GM12878 (cell line): ENCODE results near the gene ATP6V1C2. TPM values are rescaled to one million over a fixed set of nuclear protein-coding genes. Genes with fewer than 3 reads are reported as not detected.

Source experiments
- ATAC-seq: fragments of 200-7000 bp; cut with Tn5 transposase; 3 replicates; pipeline ENCODE4 v1.9.1; 2020; ENCODE audit warnings: mild to moderate bottlenecking, moderate library complexity
- BruUV-seq: library from RNA; stranded (reverse); fragments of 400-500 nt; replicated peaks from 2 replicates; lab custom pipeline; 2021; lab: Mats Ljungman, UMichigan
- CTCF ChIA-PET: fragments of 300-600 bp; sonication (Branson Sonifier 250); formaldehyde crosslinking; extraction: SDS; loops from one replicate; lab custom pipeline; 2021; ENCODE audit warnings: inconsistent platforms; lab: Yijun Ruan, JAX
- POLR2A ChIA-PET: fragments of 350-600 bp; formaldehyde crosslinking; extraction: SDS; loops from one replicate; lab custom pipeline; 2021; ENCODE audit warnings: inconsistent platforms; lab: Charles Lee
- RAD21 ChIA-PET: fragments of 300-600 bp; sonication (Branson Sonifier 250); formaldehyde crosslinking; loops from one replicate; lab custom pipeline; 2023; ENCODE audit warnings: antibody characterized with exemption; ENCODE audit not compliant: unreplicated experiment; lab: Charles Lee
- SMC1A ChIA-PET: fragments of 300-600 bp; sonication (Branson Sonifier 250); formaldehyde crosslinking; loops from one replicate; lab custom pipeline; 2023; ENCODE audit not compliant: unreplicated experiment, uncharacterized antibody; lab: Charles Lee
- DNase-seq: peaks from one replicate; pipeline ENCODE4 v3.0.0-alpha.2; 2011; ENCODE audit warnings: low read depth, low spot score
- FAIRE-seq: peaks from 3 replicates; lab custom pipeline; 2011; peaks lifted over from hg19 to GRCh38; lab: Jason Lieb, UNC
- H2AFZ ChIP-seq: 2 replicates; pipeline ENCODE4 v1.6.0; 2011; ENCODE audit warnings: low read depth, low read length, control low read depth; ENCODE audit not compliant: control insufficient read depth
- H3K27ac ChIP-seq: 2 replicates; pipeline ENCODE4 v1.5.1; 2011; ENCODE audit warnings: control low read depth; ENCODE audit not compliant: control insufficient read depth, insufficient read depth
- H3K27me3 ChIP-seq, 2 experiments: replicated peaks in 1 of 2; 2 replicates each; pipeline versions ENCODE4 v1.6.0 to v1.6.1; 2011; ENCODE audit warnings: low read length in 1 of 2; ENCODE audit not compliant: control insufficient read depth in 2 of 2, insufficient read depth in 2 of 2
- H3K36me3 ChIP-seq, 2 experiments: 2 replicates each; pipeline ENCODE4 v1.5.1; 2011; ENCODE audit warnings: low read length in 1 of 2; ENCODE audit not compliant: control insufficient read depth in 2 of 2, insufficient read depth in 2 of 2
- H3K4me1 ChIP-seq: 2 replicates; pipeline ENCODE4 v1.6.1; 2011; ENCODE audit warnings: mild to moderate bottlenecking, low read length, moderate library complexity, mixed read lengths; ENCODE audit not compliant: control insufficient read depth, insufficient read depth
- H3K4me2 ChIP-seq: 2 replicates; pipeline ENCODE4 v1.6.0; 2011; ENCODE audit warnings: control low read depth; ENCODE audit not compliant: control insufficient read depth, insufficient read depth
- H3K4me3 ChIP-seq: fragments of 200-600 bp; sonication (generic); 2 replicates; pipeline ENCODE4 v1.5.1; 2016
- H3K79me2 ChIP-seq: 2 replicates; pipeline ENCODE4 v1.6.0; 2011; ENCODE audit warnings: low read length; ENCODE audit not compliant: control insufficient read depth, insufficient read depth
- H3K9ac ChIP-seq: 2 replicates; pipeline ENCODE4 v1.8.0; 2011; ENCODE audit warnings: low read length, control low read depth, mixed read lengths; ENCODE audit not compliant: control insufficient read depth, insufficient read depth
- H3K9me3 ChIP-seq: replicated peaks from 3 replicates; pipeline ENCODE4 v1.5.1; 2011; ENCODE audit warnings: mild to moderate bottlenecking, low read length; ENCODE audit not compliant: control insufficient read depth, insufficient read depth
- H4K20me1 ChIP-seq: 2 replicates; pipeline ENCODE4 v1.6.0; 2011; ENCODE audit not compliant: control insufficient read depth, insufficient read depth
- CBX5 ChIP-seq: sonication (generic); IDR thresholded peaks from 2 replicates; pipeline ENCODE4 v1.6.1; 2016; ENCODE audit warnings: low read depth, moderate library complexity, mild to moderate bottlenecking, inconsistent platforms
- CUX1 ChIP-seq: IDR thresholded peaks from 2 replicates; pipeline ENCODE4 v1.6.1; 2012; ENCODE audit warnings: improper control_type of control experiment, low read depth, low read length; ENCODE audit not compliant: insufficient replicate concordance
- EED ChIP-seq: sonication (generic); IDR thresholded peaks from 2 replicates; pipeline ENCODE4 v1.6.1; 2016; ENCODE audit warnings: antibody characterized with exemption, low read depth
- GABPA ChIP-seq: IDR thresholded peaks from 2 replicates; pipeline ENCODE4 v1.6.1; 2014; ENCODE audit warnings: antibody characterized with exemption, low read depth, mild to moderate bottlenecking, inconsistent platforms
- HCFC1 ChIP-seq: fragments of 150-350 bp; IDR thresholded peaks from 2 replicates; pipeline ENCODE4 v1.6.1; 2014; ENCODE audit warnings: low read length
- HDGF ChIP-seq: fragments of 450-650 bp; IDR thresholded peaks from 2 replicates; pipeline ENCODE4 v1.6.1; 2016; ENCODE audit warnings: antibody characterized with exemption
- IRF4 ChIP-seq: IDR thresholded peaks from 2 replicates; pipeline ENCODE4 v1.6.1; 2011; ENCODE audit warnings: low read depth, low read length
- JUND ChIP-seq: IDR thresholded peaks from 2 replicates; pipeline ENCODE4 v1.6.1; 2012; ENCODE audit warnings: low read depth, mild to moderate bottlenecking, low read length, improper control_type of control experiment, moderate library complexity
- KDM1A ChIP-seq: fragments of 200-600 bp; sonication (generic); IDR thresholded peaks from 2 replicates; pipeline ENCODE4 v1.6.1; 2016; ENCODE audit warnings: borderline replicate concordance
- MTA2 ChIP-seq: fragments of 450-650 bp; IDR thresholded peaks from 2 replicates; pipeline ENCODE4 v1.6.1; 2016; ENCODE audit warnings: low read depth, mild to moderate bottlenecking, moderate library complexity
- NFXL1 ChIP-seq: fragments of 450-650 bp; IDR thresholded peaks from 2 replicates; pipeline ENCODE4 v1.6.1; 2017; ENCODE audit warnings: antibody characterized with exemption, mild to moderate bottlenecking, borderline replicate concordance
- REST ChIP-seq: IDR thresholded peaks from 2 replicates; pipeline ENCODE4 v1.6.1; 2012; ENCODE audit warnings: mild to moderate bottlenecking, low read depth, low read length
- ZBTB11 ChIP-seq: fragments of 450-650 bp; formaldehyde crosslinking; IDR thresholded peaks from 2 replicates; pipeline ENCODE4 v1.5.0; 2022; ENCODE audit warnings: mild to moderate bottlenecking, missing genetic modification characterization
- WGBS: methylation state at CpG from one replicate; pipeline ENCODE4 v1.1.6; 2016; ENCODE audit warnings: low lambda C conversion rate; ENCODE audit not compliant: insufficient replicate concordance, insufficient coverage; ENCODE audit errors: missing lambda C conversion rate; 5-methylcytosine and 5-hydroxymethylcytosine counted together
- in situ Hi-C: fragments of 300-500 bp; cut with MboI; formaldehyde crosslinking; loops from 9 replicates; pipeline ENCODE4 v1.14.3; 2018; ENCODE audit warnings: mixed read lengths
- intact Hi-C: fragments of 100-400 bp; cut with micrococcal nuclease; formaldehyde crosslinking; loops from one replicate; pipeline ENCODE4 v1.14.2; 2022; ENCODE audit not compliant: unreplicated experiment
- polyA plus RNA-seq, 11 experiments: library from polyadenylated mRNA; depleted of rRNA in 4 of 11; unstranded in 6 of 11; stranded (reverse) in 5 of 11; fragments of >200 nt; fragmentation: Nextera tagmentation in 4 of 11; fragmentation: Illumina TruSeq in 1 of 11; extraction: Ambion mirVana in 4 of 11; extraction: Trizol in 1 of 11; gene quantifications; 1 replicate in 1 of 11; 2 replicates in 10 of 11; pipeline versions ENCODE4 v1.2.1 to v1.2.3, GENCODE V29; 2011 to 2016; ENCODE audit warnings: inconsistent platforms in 2 of 11, missing spikeins in 2 of 11, low read depth in 1 of 11
- total RNA-seq, 4 experiments: library from RNA; depleted of rRNA in 3 of 4; stranded (reverse); fragments of >200 nt in 3 of 4; fragmentation: Illumina TruSeq in 1 of 4; extraction: Trizol in 1 of 4; gene quantifications; 2 replicates each; pipeline versions ENCODE4 v1.2.1 to v1.2.3, GENCODE V29; 2013 to 2021

Gene ATP6V1C2
- total and polyA plus RNA-seq, 10 of the 15 experiments (the other 5 are each of a cell fraction or from before 2014, with no cell fraction given), result 0.04 to 1.5 (median 0.24) TPM; not detected in 1

- no peak for ATAC-seq
- Histone ChIP-seq H3K27me3 (peaks cover 22 to 25% of the 10 kb centered on the region in 2 experiments), H3K79me2 (no peaks in the 10 kb centered on the region), H4K20me1 (no peaks in the 10 kb centered on the region; the same call in none of the 2 replicates), H3K4me3 (no peak overlapping the region), H3K9me3 (no peaks in the 10 kb centered on the region), H3K4me1 (peaks cover 4% of the 10 kb centered on the region; the same call in 1 of the 2 replicates), H3K27ac (no peak overlapping the region), H3K4me2 (no peak overlapping the region), H3K36me3 (no peaks in the 10 kb centered on the region), H3K9ac (no peak overlapping the region), H2AFZ (no peak overlapping the region)
- BruUV-seq, result no TSS peak
- ChIA-PET CTCF (no interaction called here), POLR2A (no interaction called here), RAD21 (no interaction called here), SMC1A (no interaction called here)
- 55% methylated on average over 7 of the region's 7 CpGs for WGBS
- FAIRE-seq, result no peak
- in situ Hi-C loops (no loop called here), intact Hi-C loops (no loop called here)
- DNase-seq, result no peak
- TF ChIP-seq EED (no peak), CUX1 (no peak), ZBTB11 (CRISPR knock-in tag) (no peak), MTA2 (no peak), KDM1A (no peak), CBX5 (no peak), HCFC1 (no peak), HDGF (no peak), NFXL1 (no peak), JUND (no peak), IRF4 (no peak), REST (no peak), GABPA (no peak)
Observed at GRCh38 chr2:10720306-10720705, 1.1 kb upstream of the ATP6V1C2 start.
